GM10266 (cell line): ENCODE data around the gene UTP11.

Source experiments
- DNase-seq: peaks from one replicate; pipeline ENCODE4 v3.0.0; 2012; ENCODE audit errors: extremely low spot score
- CTCF ChIP-seq: IDR thresholded peaks from 2 replicates; pipeline ENCODE4 v1.5.1; 2012; ENCODE audit warnings: mild to moderate bottlenecking, low read depth; ENCODE audit not compliant: control insufficient read depth, insufficient read depth; ENCODE audit errors: missing control alignments

The UTP11 gene

GRCh38 chr1:37998913-37999429 is 13.6 kb upstream of the UTP11 start:
- DNase-seq: no peak
- no peak for TF ChIP-seq CTCF

GRCh38 chr1:37999430-38000232 is 12.9 kb upstream of the UTP11 start:
- TF ChIP-seq CTCF: no peak
- DNase-seq: no peak

- no peak for TF ChIP-seq CTCF
Observed at GRCh38 chr1:38000233-38000528, 12.4 kb upstream of the UTP11 start.

GRCh38 chr1:38000529-38001455 is 11.7 kb upstream of the UTP11 start:
- TF ChIP-seq CTCF: no peak
- no peak for DNase-seq

More at GRCh38 chr1:38000233-38000528, 12.4 kb upstream of the UTP11 start:
- DNase-seq: no peak

- DNase-seq: no peak
- TF ChIP-seq CTCF: no peak
Observed at GRCh38 chr1:38003261-38004250, 9.0 kb upstream of the UTP11 start.

GRCh38 chr1:38004284-38005108 is 8.0 kb upstream of the UTP11 start:
- no peak for TF ChIP-seq CTCF
- peak; percentile 44 for DNase-seq
